ELF-1 (cell line): Measurements from ENCODE around the gene ATP6V0C.
A peak's percentile ranks its signal among the peaks of the same experiment; 100 is the strongest.

Source experiments
- DNase-seq: peaks from one replicate; pipeline ENCODE4 v3.0.0-alpha.2; 2016; ENCODE audit warnings: low read depth, low spot score

ATP6V0C gene

DNA sequence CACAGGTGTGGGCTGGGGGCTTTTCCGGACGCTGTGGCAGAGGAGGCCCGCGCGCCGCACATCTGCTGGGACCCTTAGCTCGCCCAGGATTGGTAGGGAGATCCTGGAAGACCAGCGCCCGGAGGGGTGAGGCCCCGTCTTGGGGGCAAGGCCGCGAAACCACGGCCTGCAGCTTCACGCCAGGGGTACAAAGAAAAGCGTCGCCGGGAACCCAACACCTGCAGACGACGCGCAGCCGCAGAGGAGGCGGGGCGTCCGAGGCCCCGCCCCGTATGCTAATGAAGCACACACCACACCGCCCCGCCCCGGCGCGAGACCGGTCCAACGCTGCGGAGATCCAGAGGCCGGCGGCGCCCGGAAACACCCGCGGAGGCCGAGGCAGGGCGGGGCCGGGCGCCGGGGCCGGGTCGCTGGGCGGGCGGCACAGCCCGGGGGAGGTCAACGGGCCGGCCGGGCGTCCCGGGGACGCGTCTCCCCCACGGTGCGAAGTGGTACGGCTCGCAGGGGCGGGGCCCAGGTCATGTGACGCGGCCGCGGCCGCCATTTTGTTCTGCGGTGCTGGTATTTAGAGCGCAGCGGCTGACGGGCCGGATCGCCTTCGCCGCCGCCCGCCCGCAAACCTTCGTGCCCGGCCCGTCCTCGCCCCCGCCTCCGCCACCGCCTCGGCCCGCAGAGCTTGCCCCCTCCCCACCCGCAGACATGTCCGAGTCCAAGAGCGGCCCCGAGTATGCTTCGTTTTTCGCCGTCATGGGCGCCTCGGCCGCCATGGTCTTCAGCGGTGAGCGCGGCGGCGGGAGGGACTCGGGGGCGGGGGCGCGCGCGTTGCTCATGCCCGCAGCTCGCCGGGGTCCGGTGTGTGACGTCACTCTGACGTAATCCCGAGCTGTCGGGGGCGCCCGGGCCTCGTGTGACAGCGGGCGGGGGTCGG is at the start of gene ATP6V0C:
ATP6V0C (plus strand) TSS at position 548 of the 928 bp plus-strand sequence; CDS start at position 700, 152 bp downstream.
- peak; percentile 95 for DNase-seq

DNA sequence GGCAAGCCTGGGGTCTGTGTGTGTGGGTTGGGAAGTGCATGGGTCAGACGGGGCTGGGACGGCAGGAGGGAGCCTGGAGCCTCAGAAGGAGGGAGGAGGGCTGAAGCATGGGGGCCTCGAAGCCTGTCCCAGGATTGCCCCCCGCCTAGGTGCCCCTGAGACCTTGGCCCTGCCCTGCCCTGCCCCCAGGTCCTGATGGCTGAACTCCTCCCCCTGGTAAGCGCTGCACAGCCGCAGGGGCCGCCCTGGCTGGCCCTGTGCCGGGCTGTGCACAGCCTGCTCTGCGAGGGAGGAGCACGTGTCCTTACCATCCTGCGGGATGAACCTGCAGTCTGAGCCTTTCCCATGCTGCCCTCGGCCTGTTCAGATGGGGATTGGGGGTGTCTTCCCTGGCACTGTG is 49.4 kb upstream of the ATP6V0C start:
- no peak for DNase-seq

DNA sequence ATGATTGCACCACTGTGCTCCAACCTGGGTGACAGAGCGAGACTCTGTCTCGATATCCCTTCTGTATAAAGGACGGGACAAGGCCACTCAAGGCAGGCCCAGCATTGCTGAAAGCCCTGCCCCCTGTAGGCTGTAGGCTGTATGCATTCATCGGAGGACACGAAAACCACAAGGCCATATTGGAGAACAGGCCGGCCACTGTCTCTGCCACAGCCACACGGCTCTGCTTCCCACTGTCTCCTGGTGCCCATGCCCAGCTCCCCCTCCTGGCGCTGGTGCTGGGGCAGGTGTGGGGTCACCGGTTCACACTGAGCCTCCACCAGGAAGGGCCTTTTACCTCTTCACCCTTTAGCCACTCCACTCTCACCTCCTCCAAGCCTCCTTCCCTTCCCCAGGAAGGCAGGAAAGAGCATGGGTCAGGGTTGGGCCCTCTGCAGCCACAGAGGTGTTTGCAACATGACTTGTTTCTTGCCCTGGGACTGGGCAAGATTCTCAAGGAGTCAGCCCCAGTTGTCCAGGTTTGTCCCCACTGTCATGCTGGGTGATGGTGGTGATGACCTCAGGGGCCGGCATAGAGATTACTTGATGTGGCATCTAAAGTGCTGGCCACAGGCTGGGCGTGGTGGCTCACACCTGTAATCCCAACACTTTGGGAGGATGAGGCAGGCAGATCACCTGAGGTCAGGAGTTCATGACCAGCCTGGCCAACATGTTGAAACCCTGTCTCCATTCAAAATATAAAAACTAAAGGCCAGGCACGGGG is 47.9 kb upstream of the ATP6V0C start:
- DNase-seq: peak; percentile 46

DNA sequence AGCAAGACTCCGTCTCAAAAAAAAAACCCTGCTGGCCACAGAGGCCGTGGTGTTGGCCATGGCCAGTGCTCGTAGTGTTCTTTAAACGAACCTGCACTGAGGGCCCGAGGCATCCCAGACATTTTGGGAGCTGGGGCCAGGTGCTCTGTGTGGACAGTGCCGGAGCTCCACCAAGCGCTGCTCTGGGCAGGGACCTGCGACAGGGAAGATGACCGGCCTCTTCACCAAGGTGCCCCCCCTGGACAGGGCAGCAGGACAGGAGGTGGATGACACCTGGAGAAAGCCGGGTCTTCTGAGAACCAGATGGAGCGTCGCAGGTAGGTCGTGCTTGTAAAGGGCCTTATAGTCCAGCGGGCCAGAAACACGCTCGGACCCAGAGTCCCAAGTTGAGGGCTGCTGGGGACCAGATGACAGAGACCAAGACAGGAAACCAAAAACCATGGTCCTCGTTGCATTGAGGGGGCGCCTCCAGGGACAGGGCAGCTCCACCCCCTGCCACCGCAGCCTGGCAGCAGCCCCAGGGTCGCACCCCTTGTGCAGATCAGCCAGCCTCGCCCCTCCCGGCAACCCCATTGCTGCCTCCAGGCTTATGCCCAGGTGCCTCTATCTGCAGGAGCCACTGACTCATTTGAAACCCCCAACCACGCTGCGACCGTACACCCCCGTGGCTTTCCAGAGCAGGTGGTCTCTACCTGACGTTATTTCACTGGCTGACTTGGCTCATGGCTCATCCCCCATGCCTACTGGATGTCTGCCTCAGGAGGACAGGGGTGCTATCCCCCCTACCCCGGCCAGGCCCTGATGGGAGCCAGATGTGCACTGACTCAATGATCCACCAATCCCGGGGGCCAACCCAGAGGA is 46.9 kb upstream of the ATP6V0C start:
- peak; percentile 9 for DNase-seq

DNA sequence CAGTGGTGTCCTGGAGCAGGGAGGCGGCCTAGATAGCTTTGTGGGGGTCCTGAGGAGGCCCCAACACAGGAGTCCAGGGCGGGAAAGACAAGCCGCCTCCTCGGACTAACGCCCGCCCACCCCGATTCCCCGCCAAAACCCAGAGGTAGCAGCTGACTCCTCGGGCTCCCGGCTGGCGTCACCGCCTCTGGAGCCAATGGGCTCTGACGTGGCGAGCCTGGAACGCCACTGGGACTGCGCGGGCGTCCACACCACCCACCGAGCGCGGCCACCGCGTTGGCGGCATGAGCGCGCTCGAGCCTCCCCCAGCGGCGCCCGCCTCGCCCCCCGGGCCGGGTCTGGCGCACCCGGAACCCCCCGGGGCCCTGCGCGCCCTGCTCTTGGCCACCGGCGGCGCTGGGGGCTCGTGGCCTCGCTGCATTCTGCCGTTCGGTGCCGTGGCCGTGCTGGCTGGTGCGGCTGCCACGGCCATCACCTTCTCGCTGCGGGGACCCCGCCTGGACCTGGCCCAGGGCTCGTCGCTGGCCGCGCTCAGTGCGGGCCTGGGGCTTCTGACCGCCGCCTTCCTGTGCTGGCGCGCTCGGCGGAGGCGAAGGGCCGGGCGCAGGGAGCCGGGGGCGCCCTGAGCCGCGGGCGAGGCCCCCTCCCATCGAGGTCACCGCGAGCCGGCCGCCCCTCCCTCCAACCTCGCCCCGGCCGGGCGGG is 46.1 kb upstream of the ATP6V0C start:
- peak; percentile 51 for DNase-seq

DNA sequence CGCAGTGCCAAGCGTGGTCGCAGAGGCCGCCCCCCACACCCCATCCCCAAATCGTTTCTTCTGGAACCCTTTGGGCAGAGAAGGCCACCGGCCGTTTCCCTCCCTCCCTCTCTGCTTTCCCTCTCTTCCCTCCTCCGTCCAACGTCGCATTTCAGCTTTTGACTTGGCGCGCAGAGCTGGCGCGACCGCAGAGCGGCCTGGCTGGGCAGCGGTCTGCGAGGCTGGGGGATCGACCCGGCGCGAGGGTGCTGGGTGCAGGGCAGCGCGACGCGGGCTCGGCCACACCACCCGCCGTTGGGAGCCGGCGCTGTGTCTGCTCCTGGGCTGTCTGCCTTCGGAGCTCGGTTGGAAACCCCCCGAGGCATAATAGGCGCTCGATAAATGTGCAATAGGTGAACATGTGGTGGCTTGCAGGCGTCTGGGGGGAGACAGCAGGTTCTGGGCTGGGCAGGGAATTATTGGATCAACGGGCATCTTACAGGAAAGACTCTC is 45.5 kb upstream of the ATP6V0C start:
- DNase-seq: peak; percentile 37

DNA sequence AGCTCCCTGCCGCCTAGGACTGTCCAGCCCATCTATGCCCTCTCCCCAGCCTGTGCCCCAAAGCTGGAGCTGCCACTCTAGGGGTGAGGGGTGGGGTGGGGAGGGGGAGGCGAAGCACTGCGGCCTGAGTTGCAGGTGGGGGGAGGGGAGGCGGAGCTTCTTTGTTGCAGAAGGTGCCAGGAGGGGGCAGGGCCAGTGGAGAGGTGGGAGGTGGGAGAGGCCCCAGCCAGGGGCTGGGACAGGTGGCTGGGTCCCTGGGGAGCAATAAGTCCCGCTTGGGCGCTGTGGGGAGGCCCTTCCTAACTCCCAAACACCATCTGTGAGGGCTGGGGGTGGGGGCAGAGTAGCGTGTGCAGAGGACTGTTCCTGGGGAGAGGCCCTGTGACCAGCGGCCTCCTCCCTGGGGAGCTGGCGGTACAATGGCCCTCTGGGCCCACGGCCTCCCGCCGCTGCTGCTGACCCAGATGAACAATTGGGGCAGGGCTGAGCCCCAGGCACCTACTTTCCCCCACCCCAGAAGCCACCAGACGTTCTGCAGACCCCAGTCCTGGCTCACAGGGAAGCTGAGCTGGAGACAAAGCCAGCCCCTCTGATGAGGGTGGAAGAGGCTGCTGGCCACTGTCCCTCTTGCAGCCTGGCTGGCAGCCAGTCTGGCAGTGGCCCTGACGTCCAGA is 44.9 kb upstream of the ATP6V0C start:
- DNase-seq: peak; percentile 22

DNA sequence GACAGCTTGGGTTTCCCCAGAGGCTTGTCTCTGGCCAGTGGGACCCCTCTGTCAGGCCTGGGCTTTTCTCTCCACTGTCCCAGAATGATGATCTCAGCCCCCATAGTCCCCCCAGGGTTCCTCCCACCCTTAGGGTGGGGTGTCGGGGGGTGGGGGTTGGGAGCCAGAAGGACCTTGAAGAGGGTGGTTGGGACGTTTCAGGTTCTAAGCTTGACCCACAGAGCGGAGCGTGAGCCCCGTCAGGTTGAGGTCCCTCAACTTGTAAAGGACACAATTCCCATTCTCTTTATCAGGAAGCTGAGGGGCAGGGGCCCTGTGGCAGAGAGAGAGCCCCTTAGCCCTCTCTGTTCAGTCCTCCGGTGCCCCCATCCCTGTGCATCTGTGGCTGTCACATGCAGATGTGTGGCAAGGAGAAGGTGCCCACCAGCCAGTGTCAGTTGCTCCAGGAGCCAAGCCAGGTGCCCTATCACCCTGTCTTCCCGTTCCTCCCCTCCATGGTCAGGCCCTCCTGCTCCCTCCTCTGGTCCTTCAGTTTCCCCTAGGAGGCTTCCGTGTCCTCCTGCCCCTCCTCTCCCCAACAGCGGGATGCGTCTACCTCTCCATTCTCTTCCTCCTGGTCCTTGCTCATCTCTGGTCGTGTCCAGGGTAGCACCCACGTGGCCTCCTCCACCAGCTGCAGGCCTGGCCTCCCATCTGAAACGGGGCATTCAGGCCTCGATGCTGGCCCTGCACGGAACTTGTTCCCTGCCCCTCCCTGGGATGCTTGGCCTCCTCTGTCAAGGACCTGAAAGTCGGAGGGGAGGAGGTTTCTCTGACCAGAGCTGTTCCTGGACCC is 44.1 kb upstream of the ATP6V0C start:
- DNase-seq: no peak

DNA sequence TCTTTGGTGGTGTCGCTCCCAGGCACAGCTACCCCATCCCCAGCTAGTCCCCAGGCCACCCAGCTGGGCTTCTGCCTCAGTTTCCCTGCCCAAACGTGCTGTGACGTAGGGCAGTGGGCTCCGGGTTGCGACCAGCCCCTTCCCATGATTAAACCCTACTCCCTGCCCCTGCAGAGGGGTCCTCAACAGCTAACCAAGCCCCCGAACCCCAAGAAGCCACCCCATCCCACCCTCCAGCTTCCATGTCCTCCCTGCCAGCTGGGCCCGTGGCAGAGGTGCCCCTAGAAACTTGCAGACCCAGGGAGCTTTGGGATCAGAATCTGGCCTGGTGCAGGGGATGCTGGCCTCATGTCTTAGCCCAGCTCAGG is 43.5 kb upstream of the ATP6V0C start:
- no peak for DNase-seq

DNA sequence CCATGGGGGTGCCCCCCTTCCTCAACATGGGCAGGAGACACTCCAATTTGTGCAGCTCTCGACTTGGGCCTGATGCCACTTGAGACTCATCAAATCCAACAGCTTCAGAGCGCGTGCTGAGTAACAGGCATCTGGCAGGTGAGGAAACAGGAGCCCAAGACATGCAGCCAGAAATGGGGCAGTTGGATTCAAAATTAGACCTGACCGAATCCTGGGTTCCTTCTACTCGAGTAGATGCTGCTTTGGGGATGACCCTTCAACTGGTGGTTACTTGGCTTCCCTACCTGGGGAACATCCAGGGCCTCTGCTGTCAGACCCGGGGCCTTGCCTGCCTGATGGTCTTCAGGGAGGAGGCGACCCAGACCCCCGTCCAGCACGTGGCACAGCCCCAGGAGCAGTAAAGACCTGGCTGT is 43.1 kb upstream of the ATP6V0C start:
- peak; percentile 23 for DNase-seq

DNA sequence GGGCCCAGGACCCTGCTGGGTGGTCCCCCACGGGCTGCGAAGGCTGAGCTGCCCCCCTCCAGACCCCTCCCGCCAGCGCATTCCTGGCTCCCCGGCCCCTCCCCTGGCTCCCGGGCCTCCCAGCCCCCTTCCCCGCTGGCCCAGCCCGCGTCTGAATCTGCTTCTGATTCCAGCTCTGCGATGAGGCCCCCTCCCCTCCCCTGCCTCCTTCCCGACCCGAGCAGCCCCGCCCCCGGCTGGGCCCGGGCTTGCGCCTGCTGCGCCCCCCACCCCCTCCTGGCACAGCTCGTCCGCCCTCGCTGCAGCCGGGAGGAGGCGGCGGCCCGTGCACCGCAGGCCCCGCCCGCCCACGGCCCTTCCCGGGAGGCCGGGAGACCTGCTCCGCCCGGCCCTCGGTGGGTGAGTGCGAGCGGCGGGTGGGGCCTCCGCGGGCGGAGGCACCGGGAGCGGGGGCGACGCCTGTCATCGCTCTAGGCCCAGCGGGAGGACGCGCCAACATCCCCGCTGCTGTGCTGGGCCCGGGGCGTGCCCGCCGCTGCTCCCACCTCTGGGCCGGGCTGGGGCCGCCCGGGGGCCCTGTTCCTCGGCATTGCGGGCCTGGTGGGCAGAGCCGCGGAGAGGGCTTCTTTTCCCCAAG is 42.6 kb upstream of the ATP6V0C start, which contains the start of gene NTN3:
NTN3 (plus strand) TSS at position 282 of the 637 bp plus-strand sequence. CDS start 405 bp downstream, outside the sequence.
- peak; percentile 23 for DNase-seq

DNA sequence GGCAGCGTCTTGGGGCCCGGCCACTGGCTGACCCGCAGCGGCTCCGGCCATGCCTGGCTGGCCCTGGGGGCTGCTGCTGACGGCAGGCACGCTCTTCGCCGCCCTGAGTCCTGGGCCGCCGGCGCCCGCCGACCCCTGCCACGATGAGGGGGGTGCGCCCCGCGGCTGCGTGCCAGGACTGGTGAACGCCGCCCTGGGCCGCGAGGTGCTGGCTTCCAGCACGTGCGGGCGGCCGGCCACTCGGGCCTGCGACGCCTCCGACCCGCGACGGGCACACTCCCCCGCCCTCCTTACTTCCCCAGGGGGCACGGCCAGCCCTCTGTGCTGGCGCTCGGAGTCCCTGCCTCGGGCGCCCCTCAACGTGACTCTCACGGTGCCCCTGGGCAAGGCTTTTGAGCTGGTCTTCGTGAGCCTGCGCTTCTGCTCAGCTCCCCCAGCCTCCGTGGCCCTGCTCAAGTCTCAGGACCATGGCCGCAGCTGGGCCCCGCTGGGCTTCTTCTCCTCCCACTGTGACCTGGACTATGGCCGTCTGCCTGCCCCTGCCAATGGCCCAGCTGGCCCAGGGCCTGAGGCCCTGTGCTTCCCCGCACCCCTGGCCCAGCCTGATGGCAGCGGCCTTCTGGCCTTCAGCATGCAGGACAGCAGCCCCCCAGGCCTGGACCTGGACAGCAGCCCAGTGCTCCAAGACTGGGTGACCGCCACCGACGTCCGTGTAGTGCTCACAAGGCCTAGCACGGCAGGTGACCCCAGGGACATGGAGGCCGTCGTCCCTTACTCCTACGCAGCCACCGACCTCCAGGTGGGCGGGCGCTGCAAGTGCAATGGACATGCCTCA is 41.9 kb upstream of the ATP6V0C start:
- DNase-seq: peak; percentile 23

DNA sequence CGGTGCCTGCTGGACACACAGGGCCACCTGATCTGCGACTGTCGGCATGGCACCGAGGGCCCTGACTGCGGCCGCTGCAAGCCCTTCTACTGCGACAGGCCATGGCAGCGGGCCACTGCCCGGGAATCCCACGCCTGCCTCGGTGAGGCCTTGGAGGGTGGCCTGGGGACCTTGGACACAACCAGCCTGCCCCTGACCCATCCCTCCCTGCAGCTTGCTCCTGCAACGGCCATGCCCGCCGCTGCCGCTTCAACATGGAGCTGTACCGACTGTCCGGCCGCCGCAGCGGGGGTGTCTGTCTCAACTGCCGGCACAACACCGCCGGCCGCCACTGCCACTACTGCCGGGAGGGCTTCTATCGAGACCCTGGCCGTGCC is 41.3 kb upstream of the ATP6V0C start:
- no peak for DNase-seq

DNA sequence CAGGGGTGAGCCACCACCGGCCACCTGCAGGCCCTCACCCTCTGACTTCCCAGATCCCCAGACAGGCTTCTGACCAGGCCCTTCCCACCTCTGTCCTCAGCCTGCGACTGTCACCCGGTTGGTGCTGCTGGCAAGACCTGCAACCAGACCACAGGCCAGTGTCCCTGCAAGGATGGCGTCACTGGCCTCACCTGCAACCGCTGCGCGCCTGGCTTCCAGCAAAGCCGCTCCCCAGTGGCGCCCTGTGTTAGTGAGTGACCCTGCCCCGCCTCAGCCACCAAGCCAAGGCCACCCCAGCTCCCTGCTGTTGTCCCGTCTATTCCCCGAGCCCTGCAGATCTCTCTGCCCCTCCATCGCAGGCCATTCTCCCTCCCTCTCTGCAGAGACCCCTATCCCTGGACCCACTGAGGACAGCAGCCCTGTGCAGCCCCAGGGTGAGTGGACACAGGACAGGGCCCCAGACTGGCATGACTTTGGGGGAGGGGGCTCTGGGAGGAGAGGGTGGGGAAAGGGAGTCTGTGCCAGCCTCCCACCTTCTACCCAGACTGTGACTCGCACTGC is 40.8 kb upstream of the ATP6V0C start:
- DNase-seq: peak; percentile 14

DNA sequence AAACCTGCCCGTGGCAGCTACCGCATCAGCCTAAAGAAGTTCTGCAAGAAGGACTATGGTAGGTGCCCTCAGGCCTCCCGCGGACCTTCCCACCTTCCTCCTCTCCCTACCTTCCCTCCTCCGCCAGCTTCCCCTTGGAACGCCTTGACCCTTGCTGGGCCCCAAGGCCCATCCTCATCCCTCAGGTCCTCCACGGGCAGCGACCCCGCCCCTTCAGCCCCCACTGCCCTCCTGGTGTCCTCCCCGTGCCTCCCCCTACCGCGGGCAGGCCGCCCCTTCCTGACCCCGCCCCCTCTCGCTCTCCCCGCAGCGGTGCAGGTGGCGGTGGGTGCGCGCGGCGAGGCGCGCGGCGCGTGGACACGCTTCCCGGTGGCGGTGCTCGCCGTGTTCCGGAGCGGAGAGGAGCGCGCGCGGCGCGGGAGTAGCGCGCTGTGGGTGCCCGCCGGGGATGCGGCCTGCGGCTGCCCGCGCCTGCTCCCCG is 40.3 kb upstream of the ATP6V0C start:
- peak; percentile 17 for DNase-seq

DNA sequence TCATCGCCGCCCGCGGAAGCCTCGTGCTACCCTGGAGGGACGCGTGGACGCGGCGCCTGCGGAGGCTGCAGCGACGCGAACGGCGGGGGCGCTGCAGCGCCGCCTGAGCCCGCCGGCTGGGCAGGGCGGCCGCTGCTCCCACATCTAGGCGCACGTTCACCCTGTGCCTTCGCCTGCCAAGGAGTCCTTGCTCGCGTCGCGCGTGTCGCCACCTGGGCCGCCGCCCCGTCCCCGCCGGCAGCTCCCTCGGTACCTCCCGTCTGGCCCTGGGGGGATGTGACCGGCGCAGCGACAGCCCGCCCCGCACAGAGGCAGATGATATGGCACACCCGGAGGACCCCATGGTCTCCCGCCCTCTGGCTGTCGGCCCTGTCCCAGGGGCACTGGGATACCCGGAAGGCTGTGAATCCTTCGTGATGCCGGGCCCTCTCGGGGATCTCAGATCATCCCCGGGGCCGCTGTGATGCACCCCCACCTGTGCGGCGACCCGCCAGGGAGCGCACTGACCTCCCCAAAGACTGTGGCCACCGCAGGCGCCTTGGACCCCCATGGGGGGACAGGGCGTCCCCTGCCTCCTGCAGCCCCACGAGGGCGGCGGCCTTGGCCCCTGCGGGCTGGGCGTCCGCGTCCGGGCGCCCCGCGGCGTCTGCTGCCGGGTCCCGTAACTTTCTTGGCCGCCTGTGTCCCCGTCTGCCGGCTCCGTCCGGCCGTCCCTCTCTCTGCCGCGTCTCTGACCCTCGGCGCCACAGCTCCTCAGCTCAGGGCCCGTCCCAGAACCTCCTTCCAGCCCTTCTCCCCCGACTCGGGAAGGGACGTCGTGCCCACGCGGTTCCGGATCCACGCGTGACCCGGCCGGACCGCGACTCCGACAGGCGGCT is 39.5 kb upstream of the ATP6V0C start:
- DNase-seq: peak; percentile 44
